Peyer's patch (tissue), 4 donors: ENCODE measurements around the gene PPP1R37.

ENCODE experiments used
- POLR2A ChIP-seq, 2 donors: fragments of 450-650 bp; IDR thresholded peaks; one replicate each; pipeline ENCODE4 v1.5.1; 2017; ENCODE audit warnings: antibody characterized with exemption in 2 of 2, mild to moderate bottlenecking in 2 of 2, moderate library complexity in 2 of 2
- TF ChIP-seq, protein P1 (sequence below), 6 experiments: fragments of 450-650 bp in 4 of 6; fragments of 200-600 bp in 2 of 6; sonication (generic) in 1 of 6; IDR thresholded peaks; one replicate each; pipeline ENCODE4 v1.5.1; 2017 to 2019; ENCODE audit warnings: antibody characterized with exemption in 6 of 6, mild to moderate bottlenecking in 3 of 6, moderate library complexity in 1 of 6

DNA sequence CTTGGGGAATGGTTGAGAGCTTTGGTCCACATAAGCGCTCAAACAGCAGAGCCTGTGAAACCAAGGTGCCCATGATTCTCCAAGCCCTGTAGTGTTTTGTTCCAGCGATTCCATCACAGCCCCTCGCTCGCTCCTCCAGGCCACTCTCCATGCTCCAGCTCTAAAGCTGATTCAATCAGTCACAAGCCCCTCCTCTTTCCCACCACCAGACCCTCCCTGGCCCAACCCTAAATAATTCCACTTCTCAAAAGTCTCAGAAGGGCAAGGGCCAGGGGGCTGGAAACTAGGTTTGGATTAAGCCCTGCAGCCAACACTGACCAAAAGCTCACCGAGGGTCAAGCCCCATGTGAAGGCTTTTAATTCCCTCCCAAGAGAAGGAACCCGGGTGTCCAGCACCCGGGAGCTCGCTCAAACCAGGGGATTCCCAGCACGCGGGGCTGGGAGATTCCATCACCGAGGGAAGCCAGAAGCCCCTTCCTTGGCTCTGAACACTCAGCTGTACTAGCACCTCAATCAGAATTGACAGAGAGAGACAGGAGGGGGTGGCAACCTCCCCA is 18.2 kb upstream of the PPP1R37 start:
- TF ChIP-seq POLR2A (IDR thresholded peaks at IDR 0.05), result no peak
- TF ChIP-seq, protein P1, sequence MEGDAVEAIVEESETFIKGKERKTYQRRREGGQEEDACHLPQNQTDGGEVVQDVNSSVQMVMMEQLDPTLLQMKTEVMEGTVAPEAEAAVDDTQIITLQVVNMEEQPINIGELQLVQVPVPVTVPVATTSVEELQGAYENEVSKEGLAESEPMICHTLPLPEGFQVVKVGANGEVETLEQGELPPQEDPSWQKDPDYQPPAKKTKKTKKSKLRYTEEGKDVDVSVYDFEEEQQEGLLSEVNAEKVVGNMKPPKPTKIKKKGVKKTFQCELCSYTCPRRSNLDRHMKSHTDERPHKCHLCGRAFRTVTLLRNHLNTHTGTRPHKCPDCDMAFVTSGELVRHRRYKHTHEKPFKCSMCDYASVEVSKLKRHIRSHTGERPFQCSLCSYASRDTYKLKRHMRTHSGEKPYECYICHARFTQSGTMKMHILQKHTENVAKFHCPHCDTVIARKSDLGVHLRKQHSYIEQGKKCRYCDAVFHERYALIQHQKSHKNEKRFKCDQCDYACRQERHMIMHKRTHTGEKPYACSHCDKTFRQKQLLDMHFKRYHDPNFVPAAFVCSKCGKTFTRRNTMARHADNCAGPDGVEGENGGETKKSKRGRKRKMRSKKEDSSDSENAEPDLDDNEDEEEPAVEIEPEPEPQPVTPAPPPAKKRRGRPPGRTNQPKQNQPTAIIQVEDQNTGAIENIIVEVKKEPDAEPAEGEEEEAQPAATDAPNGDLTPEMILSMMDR (IDR thresholded peaks at IDR 0.05), result no peak
